GM12878 (cell line): ENCODE measurements around the gene CA10. TPM values are rescaled to one million over a fixed set of nuclear protein-coding genes. Genes with fewer than 3 reads are reported as not detected.

Source experiments
- ATAC-seq: fragments of 200-7000 bp; cut with Tn5 transposase; 3 replicates; pipeline ENCODE4 v1.9.1; 2020; ENCODE audit warnings: mild to moderate bottlenecking, moderate library complexity
- BruUV-seq: library from RNA; stranded (reverse); fragments of 400-500 nt; replicated peaks from 2 replicates; lab custom pipeline; 2021; lab: Mats Ljungman, UMichigan
- CTCF ChIA-PET: fragments of 300-600 bp; sonication (Branson Sonifier 250); formaldehyde crosslinking; extraction: SDS; loops from one replicate; lab custom pipeline; 2021; ENCODE audit warnings: inconsistent platforms; lab: Yijun Ruan, JAX
- POLR2A ChIA-PET: fragments of 350-600 bp; formaldehyde crosslinking; extraction: SDS; loops from one replicate; lab custom pipeline; 2021; ENCODE audit warnings: inconsistent platforms; lab: Charles Lee
- RAD21 ChIA-PET: fragments of 300-600 bp; sonication (Branson Sonifier 250); formaldehyde crosslinking; loops from one replicate; lab custom pipeline; 2023; ENCODE audit warnings: antibody characterized with exemption; ENCODE audit not compliant: unreplicated experiment; lab: Charles Lee
- SMC1A ChIA-PET: fragments of 300-600 bp; sonication (Branson Sonifier 250); formaldehyde crosslinking; loops from one replicate; lab custom pipeline; 2023; ENCODE audit not compliant: unreplicated experiment, uncharacterized antibody; lab: Charles Lee
- DNase-seq: peaks from one replicate; pipeline ENCODE4 v3.0.0-alpha.2; 2011; ENCODE audit warnings: low read depth, low spot score
- FAIRE-seq: peaks from 3 replicates; lab custom pipeline; 2011; peaks lifted over from hg19 to GRCh38; lab: Jason Lieb, UNC
- H2AFZ ChIP-seq: 2 replicates; pipeline ENCODE4 v1.6.0; 2011; ENCODE audit warnings: low read depth, low read length, control low read depth; ENCODE audit not compliant: control insufficient read depth
- H3K27ac ChIP-seq: 2 replicates; pipeline ENCODE4 v1.5.1; 2011; ENCODE audit warnings: control low read depth; ENCODE audit not compliant: control insufficient read depth, insufficient read depth
- H3K27me3 ChIP-seq, 2 experiments: replicated peaks in 1 of 2; 2 replicates each; pipeline versions ENCODE4 v1.6.0 to v1.6.1; 2011; ENCODE audit warnings: low read length in 1 of 2; ENCODE audit not compliant: control insufficient read depth in 2 of 2, insufficient read depth in 2 of 2
- H3K36me3 ChIP-seq, 2 experiments: 2 replicates each; pipeline ENCODE4 v1.5.1; 2011; ENCODE audit warnings: low read length in 1 of 2; ENCODE audit not compliant: control insufficient read depth in 2 of 2, insufficient read depth in 2 of 2
- H3K4me1 ChIP-seq: 2 replicates; pipeline ENCODE4 v1.6.1; 2011; ENCODE audit warnings: mild to moderate bottlenecking, low read length, moderate library complexity, mixed read lengths; ENCODE audit not compliant: control insufficient read depth, insufficient read depth
- H3K4me2 ChIP-seq: 2 replicates; pipeline ENCODE4 v1.6.0; 2011; ENCODE audit warnings: control low read depth; ENCODE audit not compliant: control insufficient read depth, insufficient read depth
- H3K4me3 ChIP-seq: fragments of 200-600 bp; sonication (generic); 2 replicates; pipeline ENCODE4 v1.5.1; 2016
- H3K79me2 ChIP-seq: 2 replicates; pipeline ENCODE4 v1.6.0; 2011; ENCODE audit warnings: low read length; ENCODE audit not compliant: control insufficient read depth, insufficient read depth
- H3K9ac ChIP-seq: 2 replicates; pipeline ENCODE4 v1.8.0; 2011; ENCODE audit warnings: low read length, control low read depth, mixed read lengths; ENCODE audit not compliant: control insufficient read depth, insufficient read depth
- H3K9me3 ChIP-seq: replicated peaks from 3 replicates; pipeline ENCODE4 v1.5.1; 2011; ENCODE audit warnings: mild to moderate bottlenecking, low read length; ENCODE audit not compliant: control insufficient read depth, insufficient read depth
- H4K20me1 ChIP-seq: 2 replicates; pipeline ENCODE4 v1.6.0; 2011; ENCODE audit not compliant: control insufficient read depth, insufficient read depth
- BHLHE40 ChIP-seq, 2 experiments: fragments of 450-650 bp in 1 of 2; IDR thresholded peaks; 2 replicates each; pipeline ENCODE4 v1.6.1; 2011 to 2017; ENCODE audit warnings: low read depth in 2 of 2, borderline replicate concordance in 1 of 2, improper control_type of control experiment in 1 of 2, low read length in 1 of 2, mild to moderate bottlenecking in 1 of 2
- CEBPB ChIP-seq, 2 experiments: fragments of 150-350 bp in 1 of 2; IDR thresholded peaks; 2 replicates each; pipeline ENCODE4 v1.6.1; 2012 to 2014; ENCODE audit warnings: low read depth in 2 of 2, low read length in 2 of 2, borderline replicate concordance in 1 of 2, inconsistent platforms in 1 of 2
- CHD1 ChIP-seq: IDR thresholded peaks from 2 replicates; pipeline ENCODE4 v1.6.1; 2012; ENCODE audit warnings: low read depth, low read length, improper control_type of control experiment
- HDAC6 ChIP-seq: fragments of 200-600 bp; sonication (generic); IDR thresholded peaks from one replicate; pipeline ENCODE4 v1.8.0; 2017; ENCODE audit warnings: antibody characterized with exemption; ENCODE audit not compliant: unreplicated experiment
- IRF4 ChIP-seq: IDR thresholded peaks from 2 replicates; pipeline ENCODE4 v1.6.1; 2011; ENCODE audit warnings: low read depth, low read length
- KLF5 ChIP-seq: fragments of 450-650 bp; IDR thresholded peaks from 2 replicates; pipeline ENCODE4 v1.6.1; 2014; ENCODE audit warnings: mild to moderate bottlenecking; ENCODE audit not compliant: partially characterized antibody
- MTA3 ChIP-seq: IDR thresholded peaks from 2 replicates; pipeline ENCODE4 v1.6.1; 2012; ENCODE audit warnings: low read length, inconsistent platforms, borderline replicate concordance
- NR2F1 ChIP-seq: fragments of 450-650 bp; conservative IDR thresholded peaks from 2 replicates; pipeline ENCODE4 v1.6.1; 2017; ENCODE audit warnings: mild to moderate bottlenecking
- POU2F2 ChIP-seq: IDR thresholded peaks from 3 replicates; pipeline ENCODE4 v1.6.1; 2011; ENCODE audit warnings: low read depth, mild to moderate bottlenecking, low read length, borderline replicate concordance
- RELA ChIP-seq: fragments of 450-650 bp; IDR thresholded peaks from 2 replicates; pipeline ENCODE4 v1.8.0; 2014; ENCODE audit warnings: borderline replicate concordance; ENCODE audit not compliant: partially characterized antibody
- RFX5 ChIP-seq: IDR thresholded peaks from 2 replicates; pipeline ENCODE4 v1.6.1; 2011; ENCODE audit warnings: low read depth, low read length, improper control_type of control experiment
- SREBF1 ChIP-seq: IDR thresholded peaks from 2 replicates; pipeline ENCODE4 v1.6.1; 2012; ENCODE audit warnings: mild to moderate bottlenecking, low read length
- in situ Hi-C: fragments of 300-500 bp; cut with MboI; formaldehyde crosslinking; loops from 9 replicates; pipeline ENCODE4 v1.14.3; 2018; ENCODE audit warnings: mixed read lengths
- intact Hi-C: fragments of 100-400 bp; cut with micrococcal nuclease; formaldehyde crosslinking; loops from one replicate; pipeline ENCODE4 v1.14.2; 2022; ENCODE audit not compliant: unreplicated experiment
- polyA plus RNA-seq, 11 experiments: library from polyadenylated mRNA; depleted of rRNA in 4 of 11; unstranded in 6 of 11; stranded (reverse) in 5 of 11; fragments of >200 nt; fragmentation: Nextera tagmentation in 4 of 11; fragmentation: Illumina TruSeq in 1 of 11; extraction: Ambion mirVana in 4 of 11; extraction: Trizol in 1 of 11; gene quantifications; 1 replicate in 1 of 11; 2 replicates in 10 of 11; pipeline versions ENCODE4 v1.2.1 to v1.2.3, GENCODE V29; 2011 to 2016; ENCODE audit warnings: inconsistent platforms in 2 of 11, missing spikeins in 2 of 11, low read depth in 1 of 11
- total RNA-seq, 4 experiments: library from RNA; depleted of rRNA in 3 of 4; stranded (reverse); fragments of >200 nt in 3 of 4; fragmentation: Illumina TruSeq in 1 of 4; extraction: Trizol in 1 of 4; gene quantifications; 2 replicates each; pipeline versions ENCODE4 v1.2.1 to v1.2.3, GENCODE V29; 2013 to 2021
- TF ChIP-seq, protein P1 (sequence below): fragments of 450-650 bp; IDR thresholded peaks from 2 replicates; pipeline ENCODE4 v1.6.1; 2017; ENCODE audit warnings: low read depth, mild to moderate bottlenecking, moderate library complexity
- TF ChIP-seq, protein P2 (sequence below): IDR thresholded peaks from 2 replicates; pipeline ENCODE4 v1.6.1; 2012; ENCODE audit warnings: low read depth, low read length, improper control_type of control experiment
- TF ChIP-seq, protein P3 (sequence below): fragments of 450-650 bp; IDR thresholded peaks from 2 replicates; pipeline ENCODE4 v1.6.1; 2017; ENCODE audit warnings: mild to moderate bottlenecking, moderate library complexity
- TF ChIP-seq, protein P4 (sequence below): IDR thresholded peaks from 2 replicates; pipeline ENCODE4 v1.6.1; 2011; ENCODE audit warnings: mild to moderate bottlenecking, low read depth, low read length, moderate library complexity; ENCODE audit not compliant: insufficient replicate concordance

CA10 gene
- total and polyA plus RNA-seq, 10 of the 15 experiments (the other 5 are each of a cell fraction or from before 2014, with no cell fraction given) = not detected

DNA sequence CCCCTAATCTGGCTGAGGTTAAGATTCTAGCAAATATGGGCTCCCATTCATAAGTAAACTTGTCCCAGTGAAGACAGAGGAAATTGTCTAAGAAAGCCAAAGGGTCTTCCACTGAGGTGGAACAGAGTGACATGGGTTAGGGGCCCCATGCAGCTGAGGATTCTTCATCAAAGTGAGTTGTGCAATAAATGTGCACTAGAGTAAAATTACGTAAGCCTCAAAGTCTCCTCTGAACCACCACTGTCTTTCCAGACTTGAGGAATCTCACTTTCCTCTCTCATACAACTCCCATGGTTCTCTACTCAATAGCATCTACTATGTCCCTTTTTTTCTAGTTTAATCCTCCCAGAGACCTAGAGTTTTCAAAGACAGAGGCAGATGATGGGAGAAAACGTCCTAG lies 132.4 kb downstream of the CA10 start (continued):
- TF ChIP-seq, protein P1, sequence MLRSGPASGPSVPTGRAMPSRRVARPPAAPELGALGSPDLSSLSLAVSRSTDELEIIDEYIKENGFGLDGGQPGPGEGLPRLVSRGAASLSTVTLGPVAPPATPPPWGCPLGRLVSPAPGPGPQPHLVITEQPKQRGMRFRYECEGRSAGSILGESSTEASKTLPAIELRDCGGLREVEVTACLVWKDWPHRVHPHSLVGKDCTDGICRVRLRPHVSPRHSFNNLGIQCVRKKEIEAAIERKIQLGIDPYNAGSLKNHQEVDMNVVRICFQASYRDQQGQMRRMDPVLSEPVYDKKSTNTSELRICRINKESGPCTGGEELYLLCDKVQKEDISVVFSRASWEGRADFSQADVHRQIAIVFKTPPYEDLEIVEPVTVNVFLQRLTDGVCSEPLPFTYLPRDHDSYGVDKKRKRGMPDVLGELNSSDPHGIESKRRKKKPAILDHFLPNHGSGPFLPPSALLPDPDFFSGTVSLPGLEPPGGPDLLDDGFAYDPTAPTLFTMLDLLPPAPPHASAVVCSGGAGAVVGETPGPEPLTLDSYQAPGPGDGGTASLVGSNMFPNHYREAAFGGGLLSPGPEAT = no peak
- TF ChIP-seq IRF4 = no peak
- no peak for TF ChIP-seq RELA
- TF ChIP-seq CHD1 = no peak
- no peak for TF ChIP-seq BHLHE40 (IDR thresholded peaks at IDR 0.05; ENCODE audit: borderline replicate concordance in 1 of 2, low read depth in 2 of 2, low read length in 1 of 2)
- TF ChIP-seq, protein P2, sequence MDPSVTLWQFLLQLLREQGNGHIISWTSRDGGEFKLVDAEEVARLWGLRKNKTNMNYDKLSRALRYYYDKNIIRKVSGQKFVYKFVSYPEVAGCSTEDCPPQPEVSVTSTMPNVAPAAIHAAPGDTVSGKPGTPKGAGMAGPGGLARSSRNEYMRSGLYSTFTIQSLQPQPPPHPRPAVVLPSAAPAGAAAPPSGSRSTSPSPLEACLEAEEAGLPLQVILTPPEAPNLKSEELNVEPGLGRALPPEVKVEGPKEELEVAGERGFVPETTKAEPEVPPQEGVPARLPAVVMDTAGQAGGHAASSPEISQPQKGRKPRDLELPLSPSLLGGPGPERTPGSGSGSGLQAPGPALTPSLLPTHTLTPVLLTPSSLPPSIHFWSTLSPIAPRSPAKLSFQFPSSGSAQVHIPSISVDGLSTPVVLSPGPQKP = no peak

DNA sequence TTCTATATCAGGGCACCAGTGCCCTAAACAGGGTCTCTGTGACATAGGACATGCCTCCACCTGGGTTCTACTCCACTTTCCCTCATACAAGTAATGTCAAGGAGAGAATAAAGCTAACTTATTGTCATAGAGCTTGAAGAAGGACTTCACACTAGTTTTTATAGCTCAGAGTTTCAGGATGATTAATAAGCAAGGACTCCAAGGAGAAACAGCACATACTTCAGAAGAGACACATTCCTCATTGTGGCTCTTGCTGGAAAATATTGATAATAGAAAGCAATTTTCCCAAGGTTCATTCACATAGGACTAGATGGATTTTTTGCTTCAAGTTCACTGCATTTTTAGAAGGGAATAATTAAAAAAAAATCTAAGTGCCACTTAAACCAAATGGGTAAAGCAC lies 133.3 kb downstream of the CA10 start:
- ATAC-seq (no peak), FAIRE-seq (no peak), DNase-seq (no peak)
- no peaks in the 10 kb centered on the region for H4K20me1 ChIP-seq
- RAD21 ChIA-PET = no interaction called here
- H3K27ac ChIP-seq = no peak overlapping the region
- no peaks in the 10 kb centered on the region for H3K9me3 ChIP-seq
- no peaks in the 10 kb centered on the region for H3K36me3 ChIP-seq
- no TSS peak for BruUV-seq
- H3K4me2 ChIP-seq = no peak overlapping the region
- POLR2A ChIA-PET = no interaction called here
- in situ Hi-C loops = no loop called here
- TF ChIP-seq KLF5 (no peak), NR2F1 (no peak), HDAC6 (no peak), POU2F2 (no peak), CEBPB (IDR thresholded peaks at IDR 0.05; ENCODE audit: borderline replicate concordance in 1 of 2, low read depth in 2 of 2, low read length in 2 of 2) (no peak), RFX5 (no peak), SREBF1 (no peak), MTA3 (no peak)
- TF ChIP-seq, protein P3, sequence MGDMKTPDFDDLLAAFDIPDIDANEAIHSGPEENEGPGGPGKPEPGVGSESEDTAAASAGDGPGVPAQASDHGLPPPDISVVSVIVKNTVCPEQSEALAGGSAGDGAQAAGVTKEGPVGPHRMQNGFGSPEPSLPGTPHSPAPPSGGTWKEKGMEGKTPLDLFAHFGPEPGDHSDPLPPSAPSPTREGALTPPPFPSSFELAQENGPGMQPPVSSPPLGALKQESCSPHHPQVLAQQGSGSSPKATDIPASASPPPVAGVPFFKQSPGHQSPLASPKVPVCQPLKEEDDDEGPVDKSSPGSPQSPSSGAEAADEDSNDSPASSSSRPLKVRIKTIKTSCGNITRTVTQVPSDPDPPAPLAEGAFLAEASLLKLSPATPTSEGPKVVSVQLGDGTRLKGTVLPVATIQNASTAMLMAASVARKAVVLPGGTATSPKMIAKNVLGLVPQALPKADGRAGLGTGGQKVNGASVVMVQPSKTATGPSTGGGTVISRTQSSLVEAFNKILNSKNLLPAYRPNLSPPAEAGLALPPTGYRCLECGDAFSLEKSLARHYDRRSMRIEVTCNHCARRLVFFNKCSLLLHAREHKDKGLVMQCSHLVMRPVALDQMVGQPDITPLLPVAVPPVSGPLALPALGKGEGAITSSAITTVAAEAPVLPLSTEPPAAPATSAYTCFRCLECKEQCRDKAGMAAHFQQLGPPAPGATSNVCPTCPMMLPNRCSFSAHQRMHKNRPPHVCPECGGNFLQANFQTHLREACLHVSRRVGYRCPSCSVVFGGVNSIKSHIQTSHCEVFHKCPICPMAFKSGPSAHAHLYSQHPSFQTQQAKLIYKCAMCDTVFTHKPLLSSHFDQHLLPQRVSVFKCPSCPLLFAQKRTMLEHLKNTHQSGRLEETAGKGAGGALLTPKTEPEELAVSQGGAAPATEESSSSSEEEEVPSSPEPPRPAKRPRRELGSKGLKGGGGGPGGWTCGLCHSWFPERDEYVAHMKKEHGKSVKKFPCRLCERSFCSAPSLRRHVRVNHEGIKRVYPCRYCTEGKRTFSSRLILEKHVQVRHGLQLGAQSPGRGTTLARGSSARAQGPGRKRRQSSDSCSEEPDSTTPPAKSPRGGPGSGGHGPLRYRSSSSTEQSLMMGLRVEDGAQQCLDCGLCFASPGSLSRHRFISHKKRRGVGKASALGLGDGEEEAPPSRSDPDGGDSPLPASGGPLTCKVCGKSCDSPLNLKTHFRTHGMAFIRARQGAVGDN = no peak
- TF ChIP-seq, protein P4, sequence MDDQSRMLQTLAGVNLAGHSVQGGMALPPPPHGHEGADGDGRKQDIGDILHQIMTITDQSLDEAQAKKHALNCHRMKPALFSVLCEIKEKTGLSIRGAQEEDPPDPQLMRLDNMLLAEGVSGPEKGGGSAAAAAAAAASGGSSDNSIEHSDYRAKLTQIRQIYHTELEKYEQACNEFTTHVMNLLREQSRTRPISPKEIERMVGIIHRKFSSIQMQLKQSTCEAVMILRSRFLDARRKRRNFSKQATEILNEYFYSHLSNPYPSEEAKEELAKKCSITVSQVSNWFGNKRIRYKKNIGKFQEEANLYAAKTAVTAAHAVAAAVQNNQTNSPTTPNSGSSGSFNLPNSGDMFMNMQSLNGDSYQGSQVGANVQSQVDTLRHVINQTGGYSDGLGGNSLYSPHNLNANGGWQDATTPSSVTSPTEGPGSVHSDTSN = no peak
- no peaks in the 10 kb centered on the region for H3K4me1 ChIP-seq
- intact Hi-C loops = no loop called here
- no peak overlapping the region for H2AFZ ChIP-seq
- no peak overlapping the region for H3K4me3 ChIP-seq
- H3K79me2 ChIP-seq = no peaks in the 10 kb centered on the region
- H3K27me3 ChIP-seq = no peaks in the 10 kb centered on the region
- CTCF ChIA-PET = no interaction called here
- SMC1A ChIA-PET = no interaction called here
- H3K9ac ChIP-seq = no peak overlapping the region
